OCI-LY3 (cell line): ENCODE measurements around the gene GGCX.

Experiments used
- H2AFZ ChIP-seq: fragments of 200-600, 300-600 bp; shearing (Covaris generic); 2 replicates; pipeline ENCODE4 v1.6.0; 2014; ENCODE audit warnings: antibody characterized with exemption, low read depth, low read length
- H3K27ac ChIP-seq: fragments of 200-600, 300-600 bp; sonication (generic); 2 replicates; pipeline ENCODE4 v1.5.1; 2014; ENCODE audit warnings: mild to moderate bottlenecking, low read length, moderate library complexity, mixed read lengths
- H3K27me3 ChIP-seq: fragments of 200-600, 300-600 bp; sonication (generic); 2 replicates; pipeline ENCODE4 v1.6.1; 2014; ENCODE audit warnings: low read depth, low read length, mixed read lengths
- H3K36me3 ChIP-seq: fragments of 200-600, 300-600 bp; sonication (generic); replicated peaks from 2 replicates; pipeline ENCODE3; 2014; ENCODE audit warnings: low read depth, low read length, mixed read lengths
- H3K4me1 ChIP-seq: fragments of 300-600, 200-600 bp; sonication (generic); 2 replicates; pipeline ENCODE4 v1.6.1; 2014; ENCODE audit warnings: low read length, mixed read lengths
- H3K4me2 ChIP-seq: fragments of 200-600, 300-600 bp; sonication (generic); 2 replicates; pipeline ENCODE4 v1.6.1; 2014; ENCODE audit warnings: low read length, mixed read lengths
- H3K4me3 ChIP-seq: fragments of 300-600, 200-600 bp; sonication (generic); 2 replicates; pipeline ENCODE4 v1.5.1; 2014; ENCODE audit warnings: antibody characterized with exemption, mild to moderate bottlenecking, low read length, moderate library complexity
- H3K79me2 ChIP-seq: fragments of 300-600, 200-600 bp; shearing (Covaris generic); 2 replicates; pipeline ENCODE4 v1.6.1; 2014; ENCODE audit warnings: mild to moderate bottlenecking, low read length, mixed read lengths
- H3K9ac ChIP-seq: fragments of 300-600, 200-600 bp; shearing (Covaris generic); 2 replicates; pipeline ENCODE4 v1.6.0; 2014; ENCODE audit warnings: mild to moderate bottlenecking, low read length, moderate library complexity
- H3K9me3 ChIP-seq: fragments of 200-600, 300-600 bp; shearing (Covaris generic); 2 replicates; pipeline ENCODE4 v1.6.1; 2014; ENCODE audit warnings: low read length, mixed read lengths; ENCODE audit not compliant: insufficient read depth
- H4K20me1 ChIP-seq: fragments of 200-600, 300-600 bp; sonication (generic); 2 replicates; pipeline ENCODE4 v1.6.1; 2016; ENCODE audit warnings: low read length, mixed read lengths; ENCODE audit not compliant: insufficient read depth
- EZH2phosphoT487 ChIP-seq: fragments of 200-600 bp; shearing (Covaris generic); IDR thresholded peaks from 2 replicates; pipeline ENCODE4 v1.6.1; 2018; ENCODE audit warnings: antibody characterized with exemption, mixed run types, low read depth
- TF ChIP-seq, protein P1 (sequence below): fragments of 200-600, 300-600 bp; sonication (generic); IDR thresholded peaks from 2 replicates; pipeline ENCODE4 v1.5.1; 2014; ENCODE audit warnings: antibody characterized with exemption, low read length, low read depth

The GGCX gene

DNA sequence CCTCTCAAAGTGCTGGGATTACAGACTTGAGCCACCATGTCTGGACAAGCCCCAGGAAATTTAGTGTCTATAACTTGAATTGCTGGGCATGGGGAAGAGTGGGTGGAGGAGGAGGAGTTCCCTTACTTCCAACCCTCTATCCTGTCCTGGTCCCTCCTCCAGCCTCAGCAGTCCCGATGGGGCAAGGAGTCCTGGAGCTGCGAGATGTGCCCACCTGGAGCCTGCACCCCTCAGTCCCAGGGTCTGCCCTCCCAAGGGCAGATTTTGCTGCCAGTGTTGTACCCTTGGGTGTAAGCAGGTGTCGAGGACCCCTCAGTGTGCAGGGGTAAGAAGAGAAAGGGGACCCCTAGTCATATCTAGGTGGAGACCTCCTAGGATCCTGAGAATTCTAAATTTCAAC lies 18.9 kb upstream of the GGCX start:
- peaks cover 24% of the 10 kb centered on the region for H3K4me1 ChIP-seq
- no peaks in the 10 kb centered on the region for H3K79me2 ChIP-seq
- H2AFZ ChIP-seq: no peak overlapping the region
- no peak overlapping the region for H3K27ac ChIP-seq
- H4K20me1 ChIP-seq: no peaks in the 10 kb centered on the region
- H3K27me3 ChIP-seq: no peaks in the 10 kb centered on the region
- H3K4me3 ChIP-seq: no peak overlapping the region
- H3K9ac ChIP-seq: no peak overlapping the region
- H3K4me2 ChIP-seq: no peak overlapping the region
- no peaks in the 10 kb centered on the region for H3K9me3 ChIP-seq
- no peaks in the 10 kb centered on the region for H3K36me3 ChIP-seq
- TF ChIP-seq EZH2phosphoT487: no peak
- TF ChIP-seq, protein P1, sequence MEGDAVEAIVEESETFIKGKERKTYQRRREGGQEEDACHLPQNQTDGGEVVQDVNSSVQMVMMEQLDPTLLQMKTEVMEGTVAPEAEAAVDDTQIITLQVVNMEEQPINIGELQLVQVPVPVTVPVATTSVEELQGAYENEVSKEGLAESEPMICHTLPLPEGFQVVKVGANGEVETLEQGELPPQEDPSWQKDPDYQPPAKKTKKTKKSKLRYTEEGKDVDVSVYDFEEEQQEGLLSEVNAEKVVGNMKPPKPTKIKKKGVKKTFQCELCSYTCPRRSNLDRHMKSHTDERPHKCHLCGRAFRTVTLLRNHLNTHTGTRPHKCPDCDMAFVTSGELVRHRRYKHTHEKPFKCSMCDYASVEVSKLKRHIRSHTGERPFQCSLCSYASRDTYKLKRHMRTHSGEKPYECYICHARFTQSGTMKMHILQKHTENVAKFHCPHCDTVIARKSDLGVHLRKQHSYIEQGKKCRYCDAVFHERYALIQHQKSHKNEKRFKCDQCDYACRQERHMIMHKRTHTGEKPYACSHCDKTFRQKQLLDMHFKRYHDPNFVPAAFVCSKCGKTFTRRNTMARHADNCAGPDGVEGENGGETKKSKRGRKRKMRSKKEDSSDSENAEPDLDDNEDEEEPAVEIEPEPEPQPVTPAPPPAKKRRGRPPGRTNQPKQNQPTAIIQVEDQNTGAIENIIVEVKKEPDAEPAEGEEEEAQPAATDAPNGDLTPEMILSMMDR: no peak

DNA sequence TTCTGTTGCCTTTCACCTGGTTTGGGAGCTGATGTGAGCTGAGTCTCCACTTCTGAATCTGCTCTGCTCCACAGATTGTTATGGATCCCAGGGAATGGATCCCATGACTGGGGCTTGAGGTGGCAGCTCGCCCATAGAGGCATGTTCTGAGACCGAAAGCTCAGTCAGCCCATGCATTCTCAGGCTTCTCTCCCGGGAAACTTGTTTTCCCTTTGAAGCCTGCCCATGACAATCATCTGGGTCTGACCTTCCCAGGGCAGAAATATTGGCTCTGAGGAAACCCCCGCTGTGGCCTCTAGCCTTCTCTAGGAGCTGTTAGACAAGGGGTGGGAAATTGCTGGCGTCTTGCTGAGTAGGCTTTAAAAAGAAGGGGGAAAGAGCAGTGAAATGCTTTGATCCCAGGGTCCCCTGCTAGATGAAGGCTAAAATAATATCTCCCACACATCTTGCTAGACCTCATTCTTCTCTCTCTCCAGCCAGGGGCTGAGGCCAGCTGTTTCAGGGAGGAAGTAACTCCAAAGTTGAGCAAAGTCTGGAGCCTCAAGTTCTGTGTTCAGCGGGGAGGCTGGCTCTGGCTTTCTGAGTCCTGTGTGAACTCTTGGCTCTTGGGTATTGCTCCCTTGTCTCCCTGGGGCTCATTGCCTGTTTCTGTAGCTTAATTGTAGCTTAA lies 18.1 kb upstream of the GGCX start:
- H3K9me3 ChIP-seq: no peaks in the 10 kb centered on the region
- H2AFZ ChIP-seq: no peak overlapping the region; the same call in 1 of the 2 replicates
- no peaks in the 10 kb centered on the region for H3K27me3 ChIP-seq
- peaks cover 19% of the 10 kb centered on the region for H3K4me1 ChIP-seq
- H3K4me3 ChIP-seq: no peak overlapping the region
- H3K79me2 ChIP-seq: no peaks in the 10 kb centered on the region
- no peak overlapping the region for H3K27ac ChIP-seq
- peak overlapping the region; percentile 59; the same call in 1 of the 2 replicates for H3K9ac ChIP-seq
- no peaks in the 10 kb centered on the region for H3K36me3 ChIP-seq
- no peak for TF ChIP-seq EZH2phosphoT487
- TF ChIP-seq, protein P1: no peak
- H3K4me2 ChIP-seq: peak overlapping the region; percentile 78; the same call in 1 of the 2 replicates
- no peaks in the 10 kb centered on the region for H4K20me1 ChIP-seq

DNA sequence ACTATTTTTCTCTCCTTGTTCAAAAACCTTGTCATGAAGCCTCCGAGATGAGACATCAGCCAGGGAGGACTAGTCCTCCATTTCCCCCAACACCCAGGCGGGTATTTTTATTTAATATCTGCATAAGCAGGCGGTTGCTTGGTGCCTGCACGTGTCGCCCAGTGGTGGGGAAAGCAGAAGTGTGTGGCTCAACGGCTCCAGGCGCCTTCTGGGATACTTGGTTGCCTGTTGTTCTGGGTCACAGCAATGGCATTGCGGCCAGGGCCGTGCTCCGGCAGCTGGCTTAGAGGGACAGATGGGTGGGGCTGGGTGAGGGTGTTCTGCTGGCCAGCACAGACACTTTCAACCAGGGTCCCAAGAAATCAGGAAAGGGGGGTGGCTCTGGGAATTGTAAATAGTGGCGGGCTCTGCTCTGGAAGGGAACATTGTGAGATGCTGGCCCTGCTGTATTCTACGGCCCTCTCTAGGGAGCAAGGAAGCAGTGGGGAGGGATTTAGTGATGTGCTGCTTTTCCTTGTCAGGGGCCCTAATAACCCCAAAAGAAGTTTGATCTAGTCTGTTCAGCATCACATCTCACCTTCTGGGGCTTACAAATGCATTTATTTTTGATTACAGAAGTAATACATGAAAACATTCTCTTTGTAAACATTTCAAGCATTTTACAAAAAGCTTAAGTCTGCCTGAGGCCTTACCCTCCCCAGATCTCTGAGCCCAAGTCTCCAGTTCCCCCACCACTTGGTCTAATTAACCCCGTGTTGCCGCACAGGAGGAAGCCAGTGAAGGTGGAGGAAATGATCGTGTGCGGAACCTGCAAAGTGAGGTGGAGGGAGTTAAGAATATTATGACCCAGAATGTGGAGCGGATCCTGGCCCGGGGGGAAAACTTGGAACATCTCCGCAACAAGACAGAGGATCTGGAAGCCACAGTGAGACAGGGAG lies 17.2 kb upstream of the GGCX start:
- peak overlapping the region; percentile 71; the same call in 1 of the 2 replicates for H2AFZ ChIP-seq
- H3K27me3 ChIP-seq: no peaks in the 10 kb centered on the region
- H4K20me1 ChIP-seq: no peaks in the 10 kb centered on the region
- peaks cover 19% of the 10 kb centered on the region for H3K4me1 ChIP-seq
- no peaks in the 10 kb centered on the region for H3K9me3 ChIP-seq
- H3K36me3 ChIP-seq: no peaks in the 10 kb centered on the region
- no peaks in the 10 kb centered on the region for H3K79me2 ChIP-seq
- H3K4me2 ChIP-seq: peak overlapping the region; percentile 78
- H3K9ac ChIP-seq: peak overlapping the region; percentile 59
- H3K4me3 ChIP-seq: peak overlapping the region; percentile 75
- TF ChIP-seq, protein P1: no peak
- TF ChIP-seq EZH2phosphoT487: no peak
- no peak overlapping the region for H3K27ac ChIP-seq
